H9 (cell line): ENCODE data around the gene NOBOX. TPM values are rescaled to one million over a fixed set of nuclear protein-coding genes. Genes with fewer than 3 reads are reported as not detected.

Experiments used
- DNase-seq: peaks from one replicate; pipeline ENCODE4 v3.0.0-alpha.2; 2017
- H2AFZ ChIP-seq: one replicate; pipeline ENCODE4 v1.6.1; 2013; ENCODE audit warnings: mild to moderate bottlenecking, low read length, control low read depth, moderate library complexity
- H2AK5ac ChIP-seq: 2 replicates; pipeline ENCODE4 v1.6.1; 2013; ENCODE audit warnings: low read length, control low read depth, mixed read lengths; ENCODE audit not compliant: insufficient read length
- H2BK120ac ChIP-seq: one replicate; pipeline ENCODE4 v1.6.1; 2013; ENCODE audit warnings: low read depth, mild to moderate bottlenecking, low read length, control low read depth, inconsistent platforms; ENCODE audit not compliant: poor library complexity, severe bottlenecking
- H2BK12ac ChIP-seq: 2 replicates; pipeline ENCODE4 v1.6.1; 2013; ENCODE audit warnings: low read length, control low read depth, mixed read lengths, low read depth; ENCODE audit not compliant: insufficient read length
- H2BK15ac ChIP-seq: 2 replicates; pipeline ENCODE4 v1.6.1; 2013; ENCODE audit warnings: low read depth, low read length, control low read depth
- H2BK20ac ChIP-seq: one replicate; pipeline ENCODE4 v1.6.1; 2013; ENCODE audit warnings: low read depth, mild to moderate bottlenecking, low read length, control low read depth, inconsistent platforms; ENCODE audit not compliant: poor library complexity, severe bottlenecking
- H2BK5ac ChIP-seq: 2 replicates; pipeline ENCODE4 v1.6.1; 2013; ENCODE audit warnings: low read length, control low read depth, mixed read lengths; ENCODE audit not compliant: insufficient read length
- H3K14ac ChIP-seq: 2 replicates; pipeline ENCODE4 v1.6.1; 2013; ENCODE audit warnings: low read length, control low read depth; ENCODE audit not compliant: insufficient read depth
- H3K18ac ChIP-seq: 2 replicates; pipeline ENCODE4 v1.6.1; 2013; ENCODE audit warnings: low read depth, mild to moderate bottlenecking, mixed read lengths, low read length, control low read depth; ENCODE audit not compliant: insufficient read length
- H3K23ac ChIP-seq: 2 replicates; pipeline ENCODE4 v1.6.1; 2013; ENCODE audit warnings: low read length, control low read depth, mixed read lengths, low read depth; ENCODE audit not compliant: insufficient read length
- H3K23me2 ChIP-seq: 2 replicates; pipeline ENCODE4 v1.6.1; 2013; ENCODE audit warnings: low read depth, mild to moderate bottlenecking, mixed read lengths, low read length, control low read depth; ENCODE audit not compliant: insufficient read length, poor library complexity, severe bottlenecking
- H3K27ac ChIP-seq: 2 replicates; pipeline ENCODE4 v1.5.1; 2013; ENCODE audit warnings: low read length, control low read depth, mixed read lengths, low read depth; ENCODE audit not compliant: insufficient read length
- H3K27me3 ChIP-seq: 2 replicates; pipeline ENCODE4 v1.6.1; 2013; ENCODE audit warnings: low read length, control low read depth, inconsistent platforms; ENCODE audit not compliant: insufficient read depth
- H3K4ac ChIP-seq: 2 replicates; pipeline ENCODE4 v1.6.1; 2013; ENCODE audit warnings: low read depth, mild to moderate bottlenecking, control low read depth, inconsistent platforms, low read length, moderate library complexity
- H3K4me1 ChIP-seq: 2 replicates; pipeline ENCODE4 v1.6.1; 2013; ENCODE audit warnings: low read length, control low read depth, inconsistent platforms; ENCODE audit not compliant: insufficient read depth
- H3K4me2 ChIP-seq: 2 replicates; pipeline ENCODE4 v1.6.1; 2013; ENCODE audit warnings: low read length, control low read depth, mixed read lengths; ENCODE audit not compliant: insufficient read length, insufficient read depth
- H3K56ac ChIP-seq: 2 replicates; pipeline ENCODE4 v1.6.1; 2013; ENCODE audit warnings: low read depth, mild to moderate bottlenecking, mixed read lengths, low read length, control low read depth; ENCODE audit not compliant: insufficient read length
- H3K79me1 ChIP-seq: 2 replicates; pipeline ENCODE4 v1.6.1; 2013; ENCODE audit warnings: low read depth, mild to moderate bottlenecking, moderate library complexity, low read length, control low read depth, inconsistent platforms; ENCODE audit not compliant: insufficient read depth, poor library complexity, severe bottlenecking
- H3K79me2 ChIP-seq: 2 replicates; pipeline ENCODE4 v1.6.1; 2013; ENCODE audit warnings: low read length, control low read depth, inconsistent platforms; ENCODE audit not compliant: insufficient read depth
- H3K9ac ChIP-seq: 2 replicates; pipeline ENCODE4 v1.6.1; 2013; ENCODE audit warnings: low read length, control low read depth, mixed read lengths; ENCODE audit not compliant: insufficient read length; ENCODE audit errors: extremely low read depth
- H3K9me3 ChIP-seq: one replicate; pipeline ENCODE4 v1.6.1; 2013; ENCODE audit warnings: low read depth, low read length, inconsistent platforms; ENCODE audit not compliant: control insufficient read depth
- H3T11ph ChIP-seq: one replicate; pipeline ENCODE4 v1.6.1; 2013; ENCODE audit warnings: mild to moderate bottlenecking, low read length, control low read depth, inconsistent platforms
- H4K20me1 ChIP-seq: one replicate; pipeline ENCODE4 v1.6.1; 2013; ENCODE audit not compliant: control insufficient read depth, insufficient read length, insufficient read depth
- H4K5ac ChIP-seq: 2 replicates; pipeline ENCODE4 v1.6.1; 2013; ENCODE audit warnings: low read depth, mild to moderate bottlenecking, mixed read lengths, low read length, control low read depth; ENCODE audit not compliant: insufficient read length
- H4K8ac ChIP-seq: replicated peaks from 2 replicates; pipeline ENCODE4 v1.6.1; 2013; ENCODE audit warnings: low read length, control low read depth, mixed read lengths, low read depth; ENCODE audit not compliant: insufficient read length
- H4K91ac ChIP-seq: 2 replicates; pipeline ENCODE4 v1.6.1; 2013; ENCODE audit warnings: low read depth, mild to moderate bottlenecking, moderate library complexity, mixed read lengths, low read length, control low read depth; ENCODE audit not compliant: insufficient read length
- H3K27ac Mint-ChIP-seq, 3 experiments: 2 replicates in 2 of 3; 3 replicates in 1 of 3; pipeline ENCODE4 v1.8.0; 2020 to 2021; ENCODE audit warnings: mixed read lengths in 3 of 3, mild to moderate bottlenecking in 1 of 3, moderate library complexity in 1 of 3
- H3K27me3 Mint-ChIP-seq: 2 replicates; pipeline ENCODE4 v1.8.0; 2021; ENCODE audit warnings: low read depth, mild to moderate bottlenecking, moderate library complexity, mixed read lengths
- H3K36me3 Mint-ChIP-seq, 3 experiments: 2 replicates in 2 of 3; 3 replicates in 1 of 3; pipeline ENCODE4 v1.8.0; 2020 to 2021; ENCODE audit warnings: low read depth in 3 of 3, mixed read lengths in 3 of 3; ENCODE audit not compliant: insufficient read depth in 1 of 3
- H3K4me1 Mint-ChIP-seq, 2 experiments: 2 replicates each; pipeline ENCODE4 v1.8.0; 2020; ENCODE audit warnings: mixed read lengths in 2 of 2
- H3K4me3 Mint-ChIP-seq, 2 experiments: 2 replicates in 1 of 2; 3 replicates in 1 of 2; pipeline ENCODE4 v1.8.0; 2020 to 2021; ENCODE audit warnings: mild to moderate bottlenecking in 2 of 2, mixed read lengths in 2 of 2, moderate library complexity in 1 of 2
- H3K9me3 Mint-ChIP-seq, 2 experiments: 2 replicates in 1 of 2; 3 replicates in 1 of 2; pipeline ENCODE4 v1.8.0; 2020; ENCODE audit warnings: mild to moderate bottlenecking in 2 of 2, mixed read lengths in 2 of 2, moderate library complexity in 1 of 2
- WGBS: extraction: QIAGEN DNeasy Blood & Tissue Kit; methylation state at CpG from one replicate; pipeline ENCODE4 v1.1.7; 2013; ENCODE audit warnings: missing lambda C conversion rate, low lambda C conversion rate, mixed read lengths; ENCODE audit not compliant: insufficient read length; ENCODE audit errors: extremely low coverage; 5-methylcytosine and 5-hydroxymethylcytosine counted together
- total RNA-seq: library from RNA; stranded (reverse); gene quantifications from 2 replicates; pipeline ENCODE4 v1.2.1, GENCODE V29; 2021
- TF ChIP-seq, protein P1 (sequence below): fragments of 200-600 bp; sonication (generic); conservative IDR thresholded peaks from 3 replicates; pipeline ENCODE4 v1.8.0; 2021; ENCODE audit warnings: antibody characterized with exemption, mild to moderate bottlenecking

Gene NOBOX
- total RNA-seq, 1 experiment from 2014 or later, result not detected

DNA sequence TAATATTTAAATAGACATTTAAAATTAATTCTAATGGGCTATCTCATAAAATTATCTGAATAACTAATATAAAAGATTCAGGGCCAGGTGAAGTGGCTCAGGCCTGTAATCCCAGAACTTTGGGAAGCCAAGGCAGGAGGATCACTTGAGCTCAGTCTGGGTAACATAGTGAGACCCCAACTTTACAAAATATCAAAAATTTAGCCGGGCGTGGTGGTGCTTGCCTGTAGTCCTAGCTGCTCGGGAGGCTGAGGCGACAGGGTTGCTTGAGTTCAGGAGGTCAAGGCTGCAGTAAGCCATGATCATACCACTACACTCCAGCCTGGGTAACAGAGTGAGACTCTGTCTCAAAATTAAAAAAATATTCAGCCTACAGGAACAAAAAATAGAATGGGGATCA, 12.5 kb downstream of the NOBOX start:
- Mint-ChIP-seq H3K9me3 (no peaks in the 10 kb centered on the region; a peak in 1 of 5 replicates), H3K27me3 (no peaks in the 10 kb centered on the region), H3K36me3 (no peaks in the 10 kb centered on the region), H3K27ac (peak overlapping the region in 1 of 3 experiments; percentile 69; a peak in 2 of 7 replicates), H3K4me1 (peaks cover 30% of the 10 kb centered on the region in 2 experiments), H3K4me3 (no peak overlapping the region)
- no peak overlapping the region for H4K5ac ChIP-seq
- H2BK15ac ChIP-seq, result no peak overlapping the region
- no peaks in the 10 kb centered on the region for H3K23me2 ChIP-seq
- H3K79me2 ChIP-seq, result no peaks in the 10 kb centered on the region
- H3K18ac ChIP-seq, result no peak overlapping the region
- H4K20me1 ChIP-seq, result no peaks in the 10 kb centered on the region
- no peak overlapping the region for H2BK5ac ChIP-seq
- peak; percentile 23 for DNase-seq
- no peak overlapping the region for H2AK5ac ChIP-seq
- no peak overlapping the region for H2BK120ac ChIP-seq
- no peak overlapping the region for H3K4me2 ChIP-seq
- no peaks in the 10 kb centered on the region for H3K9me3 ChIP-seq
- H4K8ac ChIP-seq, result no peak overlapping the region
- no peak overlapping the region for H3K56ac ChIP-seq
- no peak overlapping the region for H2AFZ ChIP-seq
- H3K27me3 ChIP-seq, result no peaks in the 10 kb centered on the region
- no peak overlapping the region for H3K4ac ChIP-seq
- H2BK20ac ChIP-seq, result no peak overlapping the region
- no peak overlapping the region for H3K14ac ChIP-seq
- H3K9ac ChIP-seq, result no peak overlapping the region
- H3K27ac ChIP-seq, result no peak overlapping the region
- no CpG with 5 or more reads among the region's 4 CpGs for WGBS
- H3K4me1 ChIP-seq, result peaks cover 6% of the 10 kb centered on the region; the same call in 1 of the 2 replicates
- TF ChIP-seq, protein P1, sequence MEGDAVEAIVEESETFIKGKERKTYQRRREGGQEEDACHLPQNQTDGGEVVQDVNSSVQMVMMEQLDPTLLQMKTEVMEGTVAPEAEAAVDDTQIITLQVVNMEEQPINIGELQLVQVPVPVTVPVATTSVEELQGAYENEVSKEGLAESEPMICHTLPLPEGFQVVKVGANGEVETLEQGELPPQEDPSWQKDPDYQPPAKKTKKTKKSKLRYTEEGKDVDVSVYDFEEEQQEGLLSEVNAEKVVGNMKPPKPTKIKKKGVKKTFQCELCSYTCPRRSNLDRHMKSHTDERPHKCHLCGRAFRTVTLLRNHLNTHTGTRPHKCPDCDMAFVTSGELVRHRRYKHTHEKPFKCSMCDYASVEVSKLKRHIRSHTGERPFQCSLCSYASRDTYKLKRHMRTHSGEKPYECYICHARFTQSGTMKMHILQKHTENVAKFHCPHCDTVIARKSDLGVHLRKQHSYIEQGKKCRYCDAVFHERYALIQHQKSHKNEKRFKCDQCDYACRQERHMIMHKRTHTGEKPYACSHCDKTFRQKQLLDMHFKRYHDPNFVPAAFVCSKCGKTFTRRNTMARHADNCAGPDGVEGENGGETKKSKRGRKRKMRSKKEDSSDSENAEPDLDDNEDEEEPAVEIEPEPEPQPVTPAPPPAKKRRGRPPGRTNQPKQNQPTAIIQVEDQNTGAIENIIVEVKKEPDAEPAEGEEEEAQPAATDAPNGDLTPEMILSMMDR, result no peak
- H2BK12ac ChIP-seq, result no peak overlapping the region
- no peak overlapping the region for H4K91ac ChIP-seq
- H3K23ac ChIP-seq, result no peak overlapping the region
- H3T11ph ChIP-seq, result no peak overlapping the region
- H3K79me1 ChIP-seq, result no peaks in the 10 kb centered on the region
